Testis (tissue), 3 donors: Measurements from ENCODE around the gene COL4A2. TPM values are rescaled to one million over a fixed set of nuclear protein-coding genes. Genes with fewer than 3 reads are reported as not detected.

ENCODE experiments used
- DNase-seq: peaks from one replicate; pipeline ENCODE4 v3.0.0-alpha.2; 2019
- H3K27ac ChIP-seq, 2 donors: fragments of 200-600 bp; sonication (generic); one replicate each; pipeline ENCODE4 v1.5.1; 2019
- H3K27me3 ChIP-seq: fragments of 200-600 bp; sonication (generic); one replicate; pipeline ENCODE4 v1.5.1; 2019
- H3K36me3 ChIP-seq: fragments of 200-600 bp; sonication (generic); one replicate; pipeline ENCODE4 v1.5.1; 2017; ENCODE audit warnings: low read depth; ENCODE audit errors: missing control alignments
- H3K4me1 ChIP-seq: fragments of 200-600 bp; sonication (generic); one replicate; pipeline ENCODE4 v1.5.1; 2019
- H3K4me3 ChIP-seq, 2 donors: fragments of 200-600 bp; sonication (generic); one replicate each; pipeline ENCODE4 v1.5.1; 2017 to 2019
- H3K9me3 ChIP-seq: fragments of 200-600 bp; sonication (generic); one replicate; pipeline ENCODE4 v1.5.1; 2017
- CTCF ChIP-seq, 3 experiments: fragments of 450-650 bp in 2 of 3; fragments of 200-600 bp in 1 of 3; sonication (generic) in 1 of 3; IDR thresholded peaks; one replicate each; pipeline ENCODE4 v1.5.1; 2016 to 2019; ENCODE audit warnings: antibody characterized with exemption in 3 of 3, mild to moderate bottlenecking in 2 of 3, moderate library complexity in 1 of 3
- POLR2A ChIP-seq: fragments of 450-650 bp; IDR thresholded peaks from one replicate; pipeline ENCODE4 v1.6.1; 2017; ENCODE audit warnings: antibody characterized with exemption, mild to moderate bottlenecking, moderate library complexity
- WGBS, 2 donors: methylation state at CpG; one replicate each; pipeline ENCODE4 v1.1.5; 2018; 5-methylcytosine and 5-hydroxymethylcytosine counted together
- intact Hi-C: fragments of 100-400 bp; cut with DNase I; formaldehyde crosslinking; loops from one replicate; pipeline ENCODE4 v1.15.1; 2023; ENCODE audit warnings: low total_unique reads
- polyA plus RNA-seq: library from polyadenylated mRNA; stranded (reverse); fragments of 350-450 nt; fragmentation: Illumina TruSeq; extraction: RNeasy Lipid Tissue Mini Kit (QIAGEN cat#74804); gene quantifications from one replicate; pipeline ENCODE4 v1.2.3, GENCODE V29; 2014; ENCODE audit warnings: low read depth, low replicate concordance; ENCODE audit not compliant: insufficient read depth
- total RNA-seq, 2 donors: library from RNA; depleted of rRNA; stranded (reverse); fragments of >200 nt; gene quantifications; one replicate each; pipeline ENCODE4 v1.2.3, GENCODE V29; 2016

COL4A2 gene
- total and polyA plus RNA-seq, 3 donors from 2014 or later: 69.1 to 89.9 (median 81.0) TPM

- intact Hi-C loops: no loop called here
- H3K36me3 ChIP-seq: no peaks in the 10 kb centered on the region
- 65 to 89% methylated on average over 2 to 3 of the region's 3 CpGs for WGBS, 2 donors
- H3K4me3 ChIP-seq: no peak overlapping the region
- H3K4me1 ChIP-seq: peaks cover 6% of the 10 kb centered on the region
- TF ChIP-seq POLR2A: no peak
- no peak for TF ChIP-seq CTCF (IDR thresholded peaks at IDR 0.05)
- no peak for DNase-seq
- no peaks in the 10 kb centered on the region for H3K9me3 ChIP-seq
- H3K27me3 ChIP-seq: no peaks in the 10 kb centered on the region
- H3K27ac ChIP-seq: no peak overlapping the region
Observed at GRCh38 chr13:110350509-110350908, 43.4 kb downstream of the COL4A2 start.

- TF ChIP-seq POLR2A (no peak), CTCF (IDR thresholded peaks at IDR 0.05) (no peak)
- WGBS, 2 donors: 92 to 94% methylated on average over 6 of the region's 6 CpGs
- H3K9me3 ChIP-seq: no peaks in the 10 kb centered on the region
- intact Hi-C loops: no loop called here
- H3K27ac ChIP-seq: no peak overlapping the region
- H3K27me3 ChIP-seq: no peaks in the 10 kb centered on the region
- H3K4me3 ChIP-seq: no peak overlapping the region
- no peaks in the 10 kb centered on the region for H3K36me3 ChIP-seq
- no peak for DNase-seq
- peaks cover 6% of the 10 kb centered on the region for H3K4me1 ChIP-seq
Observed at GRCh38 chr13:110351636-110352420, 44.7 kb downstream of the COL4A2 start.

- H3K4me1 ChIP-seq: peaks cover 6% of the 10 kb centered on the region
- intact Hi-C loops: no loop called here
- no peaks in the 10 kb centered on the region for H3K36me3 ChIP-seq
- DNase-seq: no peak
- no peaks in the 10 kb centered on the region for H3K9me3 ChIP-seq
- WGBS, 2 donors: 74 to 88% methylated on average over 5 to 8 of the region's 8 CpGs
- H3K27ac ChIP-seq: no peak overlapping the region
- H3K4me3 ChIP-seq: no peak overlapping the region
- TF ChIP-seq POLR2A (no peak), CTCF (IDR thresholded peaks at IDR 0.05) (no peak)
- H3K27me3 ChIP-seq: no peaks in the 10 kb centered on the region
Observed at GRCh38 chr13:110352735-110353134, 45.7 kb downstream of the COL4A2 start.

GRCh38 chr13:110353339-110353977, 46.4 kb downstream of the COL4A2 start:
- intact Hi-C loops: no loop called here
- peaks cover 6% of the 10 kb centered on the region for H3K4me1 ChIP-seq
- 92 to 96% methylated on average over 13 of the region's 13 CpGs for WGBS, 2 donors

More at GRCh38 chr13:110353339-110353977, 46.4 kb downstream of the COL4A2 start:
- Histone ChIP-seq H3K36me3 (no peaks in the 10 kb centered on the region), H3K9me3 (no peaks in the 10 kb centered on the region), H3K4me3 (no peak overlapping the region), H3K27me3 (no peaks in the 10 kb centered on the region), H3K27ac (no peak overlapping the region)
- no peak for DNase-seq
- TF ChIP-seq POLR2A (no peak), CTCF (IDR thresholded peaks at IDR 0.05) (no peak)
